ENCODE measurements around the gene MLN. TPM values are rescaled to one million over a fixed set of nuclear protein-coding genes. Genes with fewer than 3 reads are reported as not detected.

Gene MLN, protein sequence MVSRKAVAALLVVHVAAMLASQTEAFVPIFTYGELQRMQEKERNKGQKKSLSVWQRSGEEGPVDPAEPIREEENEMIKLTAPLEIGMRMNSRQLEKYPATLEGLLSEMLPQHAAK
- not detected for total RNA-seq

DNA sequence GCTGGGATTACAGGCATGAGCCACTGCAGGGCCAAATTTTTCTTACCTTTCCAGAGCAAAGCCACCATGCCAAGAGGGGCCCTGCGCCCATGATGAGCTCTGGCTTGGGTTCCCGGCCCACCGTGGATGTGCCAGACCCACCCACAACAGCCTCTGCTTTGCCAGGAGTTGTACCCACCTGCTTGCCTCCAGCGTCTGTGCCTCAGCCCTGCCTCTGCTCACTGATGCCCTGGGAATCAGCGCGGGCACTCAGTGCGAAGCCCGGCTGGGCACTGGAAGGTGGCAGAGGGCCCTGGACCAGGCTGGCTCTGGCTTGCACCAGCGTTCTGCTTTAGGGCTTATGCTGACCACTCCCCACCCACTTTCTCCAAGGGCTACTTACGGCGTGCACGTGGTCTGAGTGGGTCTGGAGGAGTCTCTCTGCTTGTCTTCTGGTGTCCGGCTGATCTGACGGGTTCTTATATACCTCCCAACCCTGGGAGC is at the start of gene MLN:
Gene MLN, minus strand, starts transcription at position 433 of the 483 bp plus-strand sequence. CDS start 2,840 bp downstream, outside the sequence.
- DNase-seq, result no peak
- Mint-ChIP-seq H3K36me3 (ENCODE audit: insufficient read depth) (no peaks in the 10 kb centered on the region), H3K9me3 (no peaks in the 10 kb centered on the region), H3K27me3 (ENCODE audit: low read depth) (peaks cover 17% of the 10 kb centered on the region), H3K4me1 (ENCODE audit: low read depth) (peaks cover 16% of the 10 kb centered on the region), H3K4me3 (no peak within 1 kb of the TSS)
- no peak for ATAC-seq

GRCh38 chr6:33853026-33853425 is 49.2 kb upstream of the MLN start:
- H3K4me1 Mint-ChIP-seq (ENCODE audit: low read depth), result peaks cover 29% of the 10 kb centered on the region
- no peaks in the 10 kb centered on the region for H3K9me3 Mint-ChIP-seq
- no peak overlapping the region for H3K4me3 Mint-ChIP-seq
- no peak for DNase-seq
- no peaks in the 10 kb centered on the region for H3K36me3 Mint-ChIP-seq (ENCODE audit: insufficient read depth)
- peaks cover 25% of the 10 kb centered on the region for H3K27me3 Mint-ChIP-seq (ENCODE audit: low read depth)
- ATAC-seq, result no peak

DNA sequence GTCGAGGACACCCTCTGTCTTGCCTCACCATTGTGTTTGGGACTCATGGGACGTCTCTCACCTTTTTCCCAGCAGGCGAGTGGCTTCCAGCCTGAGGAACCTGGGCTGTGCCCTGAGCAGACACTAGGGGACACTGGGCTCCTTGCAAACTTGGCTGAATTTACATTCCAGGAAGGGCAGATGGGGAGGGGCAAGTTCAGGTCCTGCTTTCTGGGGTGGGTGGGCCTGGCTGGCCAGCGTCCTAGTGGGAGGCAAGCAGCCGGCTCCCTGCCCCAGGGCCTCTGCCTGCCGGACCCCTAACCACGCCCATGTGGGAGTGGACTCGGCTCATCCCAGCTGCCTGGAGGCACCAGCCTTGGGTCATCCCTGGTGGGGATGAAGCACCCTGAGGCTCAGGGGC is 48.2 kb upstream of the MLN start:
- no peaks in the 10 kb centered on the region for H3K36me3 Mint-ChIP-seq (ENCODE audit: insufficient read depth)
- no peak for ATAC-seq
- H3K27me3 Mint-ChIP-seq (ENCODE audit: low read depth), result peaks cover 25% of the 10 kb centered on the region
- H3K4me3 Mint-ChIP-seq, result no peak overlapping the region
- no peak for DNase-seq
- H3K4me1 Mint-ChIP-seq (ENCODE audit: low read depth), result peaks cover 19% of the 10 kb centered on the region
- no peaks in the 10 kb centered on the region for H3K9me3 Mint-ChIP-seq

- H3K27me3 Mint-ChIP-seq (ENCODE audit: low read depth), result peaks cover 25% of the 10 kb centered on the region
These were observed 47.2 kb upstream of the MLN start for GRCh38 chr6:33850869-33851541.

GRCh38 chr6:33850296-33850695 is 46.5 kb upstream of the MLN start:
- ATAC-seq, result no peak
- no peak for DNase-seq

More at GRCh38 chr6:33850869-33851541, 47.2 kb upstream of the MLN start:
- no peak for ATAC-seq
- Mint-ChIP-seq H3K4me1 (ENCODE audit: low read depth) (peaks cover 11% of the 10 kb centered on the region), H3K9me3 (no peaks in the 10 kb centered on the region), H3K4me3 (no peak overlapping the region), H3K36me3 (ENCODE audit: insufficient read depth) (no peaks in the 10 kb centered on the region)
- no peak for DNase-seq

DNA sequence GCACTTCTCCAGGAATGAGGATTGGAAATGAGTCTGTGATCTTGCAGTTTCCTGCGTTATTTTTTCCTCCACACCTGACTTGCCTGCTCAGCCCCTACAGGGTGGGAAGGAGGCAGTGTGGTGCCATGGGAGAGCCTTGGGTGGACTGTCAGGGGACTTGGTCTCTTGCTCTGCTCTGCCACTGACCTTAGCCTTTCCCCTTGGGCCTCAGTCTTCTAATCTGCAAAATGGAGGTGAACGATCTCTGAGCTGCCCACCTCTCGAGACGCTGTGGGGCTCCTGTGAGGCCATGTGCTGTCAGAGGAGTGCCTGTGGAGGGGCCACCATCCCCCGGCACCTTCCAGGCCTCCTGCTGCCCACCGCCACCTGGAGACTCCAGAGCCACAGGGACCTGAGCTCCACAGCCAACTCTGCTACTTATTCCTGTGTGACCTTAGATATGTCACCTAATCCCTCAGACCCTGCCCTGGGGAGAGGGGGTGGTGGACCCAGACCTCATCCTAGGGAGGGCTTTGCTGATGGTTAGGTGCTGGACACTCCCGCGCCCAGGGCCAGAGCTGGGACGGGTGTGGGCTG is 45.8 kb upstream of the MLN start:
- no peaks in the 10 kb centered on the region for H3K36me3 Mint-ChIP-seq (ENCODE audit: insufficient read depth)
- no peak for DNase-seq
- no peaks in the 10 kb centered on the region for H3K9me3 Mint-ChIP-seq

More at GRCh38 chr6:33850296-33850695, 46.5 kb upstream of the MLN start:
- Mint-ChIP-seq H3K9me3 (no peaks in the 10 kb centered on the region), H3K27me3 (ENCODE audit: low read depth) (peaks cover 22% of the 10 kb centered on the region), H3K4me3 (no peak overlapping the region), H3K36me3 (ENCODE audit: insufficient read depth) (no peaks in the 10 kb centered on the region), H3K4me1 (ENCODE audit: low read depth) (peaks cover 5% of the 10 kb centered on the region)

GRCh38 chr6:33848484-33848883 is 44.7 kb upstream of the MLN start:
- Mint-ChIP-seq H3K4me3 (no peak overlapping the region), H3K9me3 (no peaks in the 10 kb centered on the region), H3K4me1 (ENCODE audit: low read depth) (no peaks in the 10 kb centered on the region), H3K27me3 (ENCODE audit: low read depth) (peaks cover 16% of the 10 kb centered on the region), H3K36me3 (ENCODE audit: insufficient read depth) (no peaks in the 10 kb centered on the region)
- DNase-seq (no peak), ATAC-seq (no peak)

More for the DNA sequence above, 45.8 kb upstream of the MLN start:
- Mint-ChIP-seq H3K27me3 (ENCODE audit: low read depth) (peaks cover 21% of the 10 kb centered on the region), H3K4me3 (no peak overlapping the region), H3K4me1 (ENCODE audit: low read depth) (peaks cover 3% of the 10 kb centered on the region)
- no peak for ATAC-seq

GRCh38 chr6:33847867-33848266 is 44.1 kb upstream of the MLN start:
- H3K4me3 Mint-ChIP-seq, result no peak overlapping the region
- no peaks in the 10 kb centered on the region for H3K36me3 Mint-ChIP-seq (ENCODE audit: insufficient read depth)

DNA sequence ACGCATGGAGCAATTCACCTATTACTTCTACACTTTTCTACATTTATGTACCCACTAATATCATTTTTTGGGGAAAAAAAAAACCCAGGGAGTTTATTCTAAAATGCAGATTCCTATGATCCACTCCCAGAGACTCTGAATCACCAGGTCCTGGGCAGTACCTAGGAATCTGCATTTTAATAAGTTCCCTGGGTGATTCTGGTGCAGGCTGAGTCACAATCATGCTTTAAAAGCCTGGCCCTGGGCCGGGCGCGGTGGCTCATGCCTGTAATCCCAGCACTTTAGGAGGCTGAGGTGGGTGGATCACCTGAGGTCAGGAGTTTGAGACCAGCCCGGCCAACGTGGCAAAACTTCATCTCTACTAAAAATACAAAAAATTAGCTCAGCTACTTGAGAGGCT is 43.3 kb upstream of the MLN start:
- Mint-ChIP-seq H3K4me1 (ENCODE audit: low read depth) (no peaks in the 10 kb centered on the region), H3K27me3 (ENCODE audit: low read depth) (peaks cover 14% of the 10 kb centered on the region), H3K36me3 (ENCODE audit: insufficient read depth) (no peaks in the 10 kb centered on the region), H3K9me3 (no peaks in the 10 kb centered on the region), H3K4me3 (no peak overlapping the region)
- ATAC-seq (no peak), DNase-seq (no peak)

More at GRCh38 chr6:33847867-33848266, 44.1 kb upstream of the MLN start:
- H3K4me1 Mint-ChIP-seq (ENCODE audit: low read depth), result no peaks in the 10 kb centered on the region
- ATAC-seq, result no peak
- H3K27me3 Mint-ChIP-seq (ENCODE audit: low read depth), result peaks cover 14% of the 10 kb centered on the region
- DNase-seq, result no peak
- H3K9me3 Mint-ChIP-seq, result no peaks in the 10 kb centered on the region

DNA sequence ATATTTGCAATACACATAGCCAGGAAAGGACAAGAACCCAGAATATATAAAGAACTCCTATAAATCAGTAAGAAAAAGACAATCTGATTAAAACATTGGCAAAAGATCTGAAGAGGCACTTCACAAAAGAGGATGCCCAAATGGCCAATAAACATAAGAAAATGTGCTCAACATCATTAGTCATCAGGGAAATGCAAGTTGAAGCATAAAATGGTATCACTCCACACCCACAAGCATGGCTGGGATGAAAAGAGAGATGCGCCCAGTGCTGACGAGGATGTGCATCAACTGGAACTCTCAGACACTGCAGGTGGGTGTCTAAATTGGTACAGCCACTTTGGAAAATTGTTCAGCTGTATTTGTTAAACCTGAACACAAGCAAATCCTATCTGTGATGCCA is 42.4 kb upstream of the MLN start:
- Mint-ChIP-seq H3K4me1 (ENCODE audit: low read depth) (peaks cover 1% of the 10 kb centered on the region), H3K9me3 (no peaks in the 10 kb centered on the region), H3K4me3 (no peak overlapping the region), H3K27me3 (ENCODE audit: low read depth) (peaks cover 7% of the 10 kb centered on the region), H3K36me3 (ENCODE audit: insufficient read depth) (no peaks in the 10 kb centered on the region)
- no peak for ATAC-seq
- DNase-seq, result no peak

- no peak overlapping the region for H3K4me3 Mint-ChIP-seq
- no peaks in the 10 kb centered on the region for H3K36me3 Mint-ChIP-seq (ENCODE audit: insufficient read depth)
- H3K27me3 Mint-ChIP-seq (ENCODE audit: low read depth), result peaks cover 2% of the 10 kb centered on the region
- H3K9me3 Mint-ChIP-seq, result no peaks in the 10 kb centered on the region
- ATAC-seq (no peak), DNase-seq (no peak)
- H3K4me1 Mint-ChIP-seq (ENCODE audit: low read depth), result peaks cover 5% of the 10 kb centered on the region
These were observed 41.4 kb upstream of the MLN start for GRCh38 chr6:33845031-33845745.

DNA sequence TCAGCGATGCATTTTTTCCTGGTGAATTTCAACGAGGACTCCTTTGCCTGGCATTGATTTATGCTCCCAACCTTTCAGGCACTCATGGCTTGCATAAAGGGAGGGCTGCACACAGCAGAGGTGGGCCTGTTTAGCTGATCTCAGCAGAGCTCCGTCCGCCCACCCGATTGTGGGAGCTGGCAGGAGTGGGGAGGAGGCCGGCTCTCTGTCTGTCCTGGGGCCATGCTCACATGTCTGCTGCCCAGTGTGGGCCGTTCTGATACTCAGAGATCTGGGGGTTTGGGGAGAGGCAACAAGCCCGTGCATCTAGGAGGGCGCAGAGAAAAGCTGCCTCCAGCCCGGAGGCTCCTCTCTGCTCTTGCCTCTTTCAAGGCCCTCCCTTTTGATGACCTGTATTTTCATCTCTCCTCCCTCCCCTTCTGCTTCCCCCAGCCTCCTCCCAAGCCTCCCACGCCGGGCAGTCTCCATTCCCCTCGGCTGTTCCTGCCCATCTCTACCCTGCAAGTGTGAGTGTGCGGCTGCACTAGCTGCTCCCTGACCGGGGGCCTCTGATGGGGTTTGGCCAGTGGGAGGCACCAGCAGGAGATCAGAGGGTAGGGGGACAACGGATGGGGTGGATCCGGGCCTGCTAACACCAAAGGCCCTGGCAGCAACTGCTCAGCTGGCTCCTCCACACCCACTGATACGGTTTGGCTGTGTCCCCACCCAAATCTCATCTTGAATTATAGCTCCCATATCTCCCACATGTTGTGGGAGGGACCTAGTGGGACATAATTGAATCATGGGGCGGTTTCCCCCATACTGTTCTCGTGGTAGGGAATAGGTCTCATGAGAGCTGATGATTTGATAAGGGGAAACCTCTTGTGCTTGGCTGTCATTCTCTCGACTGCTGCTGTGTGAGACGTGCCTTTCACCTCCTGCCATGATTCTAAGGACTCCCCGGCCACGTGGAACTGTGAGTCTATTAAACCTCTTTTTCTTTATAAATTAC is 39.6 kb upstream of the MLN start:
- H3K27me3 Mint-ChIP-seq (ENCODE audit: low read depth), result no peaks in the 10 kb centered on the region

GRCh38 chr6:33841868-33842267 is 38.1 kb upstream of the MLN start:
- Mint-ChIP-seq H3K27me3 (ENCODE audit: low read depth) (no peaks in the 10 kb centered on the region), H3K36me3 (ENCODE audit: insufficient read depth) (no peaks in the 10 kb centered on the region), H3K4me1 (ENCODE audit: low read depth) (peaks cover 14% of the 10 kb centered on the region), H3K4me3 (no peak overlapping the region), H3K9me3 (peaks cover 8% of the 10 kb centered on the region)
- ATAC-seq (no peak), DNase-seq (no peak)

More for the DNA sequence above, 39.6 kb upstream of the MLN start:
- ATAC-seq (no peak), DNase-seq (no peak)
- H3K4me3 Mint-ChIP-seq, result no peak overlapping the region
- H3K4me1 Mint-ChIP-seq (ENCODE audit: low read depth), result peaks cover 14% of the 10 kb centered on the region
- no peaks in the 10 kb centered on the region for H3K36me3 Mint-ChIP-seq (ENCODE audit: insufficient read depth)
- no peaks in the 10 kb centered on the region for H3K9me3 Mint-ChIP-seq

Measured in activated T-cell treated with anti-CD3 and anti-CD28 coated beads, Interleukin-2, amount 50 U/mL, for 4 hours (primary cell).